GM18526 (cell line): ENCODE data around the gene RRAS.

Experiments used
- POLR2A ChIP-seq: IDR thresholded peaks from 3 replicates; pipeline ENCODE4 v1.6.1; 2011; ENCODE audit not compliant: insufficient read length; ENCODE audit errors: extremely low read depth

The RRAS gene

GRCh38 chr19:49665036-49665350 is 25.1 kb upstream of the RRAS start:
- no peak for TF ChIP-seq POLR2A

DNA sequence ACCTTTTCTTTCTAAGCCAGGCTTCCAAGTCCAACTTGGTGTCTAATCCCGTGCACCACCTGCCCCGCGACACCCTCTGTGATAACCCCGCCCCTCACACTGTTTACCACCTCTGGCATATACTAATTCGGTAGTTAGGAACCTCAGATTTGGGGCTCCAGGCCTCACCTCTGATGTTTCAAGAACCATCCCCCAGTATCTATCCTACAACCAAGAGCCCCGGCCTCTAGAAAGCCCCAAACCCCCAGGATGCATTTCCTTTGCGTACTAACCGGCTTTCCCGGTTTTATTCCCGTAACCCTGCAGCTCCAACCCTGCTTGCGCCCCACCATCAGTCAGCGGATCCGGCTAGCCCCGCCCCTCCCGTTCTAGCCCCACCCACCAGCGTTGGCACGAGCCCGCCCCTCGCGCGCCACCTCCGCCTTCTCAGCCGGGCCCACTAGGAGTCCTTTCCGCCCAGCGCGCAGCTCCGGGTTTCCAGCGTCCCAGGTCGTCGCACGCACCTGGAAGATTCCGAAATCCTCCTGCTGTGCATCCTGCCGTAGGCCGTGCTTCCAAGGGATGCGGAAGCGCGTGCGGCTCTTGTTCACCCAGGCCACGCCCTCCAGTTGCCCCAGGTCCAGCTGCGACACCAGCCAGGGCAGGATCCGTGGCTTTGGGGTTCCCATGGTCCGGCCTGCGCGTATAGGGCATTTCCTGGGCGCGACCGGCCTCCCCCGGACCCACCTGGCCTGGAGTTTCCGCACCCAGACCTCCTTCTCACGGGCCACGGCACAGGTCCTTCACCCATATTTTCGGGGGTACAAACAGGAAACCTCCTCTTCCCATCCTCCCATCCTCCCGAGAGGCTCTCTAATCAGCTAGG is 24.5 kb upstream of the RRAS start:
- TF ChIP-seq POLR2A = peak; percentile 63

- no peak for TF ChIP-seq POLR2A
These were observed 23.3 kb upstream of the RRAS start for GRCh38 chr19:49663224-49663623.

GRCh38 chr19:49662011-49662410 is 22.1 kb upstream of the RRAS start:
- TF ChIP-seq POLR2A = no peak

DNA sequence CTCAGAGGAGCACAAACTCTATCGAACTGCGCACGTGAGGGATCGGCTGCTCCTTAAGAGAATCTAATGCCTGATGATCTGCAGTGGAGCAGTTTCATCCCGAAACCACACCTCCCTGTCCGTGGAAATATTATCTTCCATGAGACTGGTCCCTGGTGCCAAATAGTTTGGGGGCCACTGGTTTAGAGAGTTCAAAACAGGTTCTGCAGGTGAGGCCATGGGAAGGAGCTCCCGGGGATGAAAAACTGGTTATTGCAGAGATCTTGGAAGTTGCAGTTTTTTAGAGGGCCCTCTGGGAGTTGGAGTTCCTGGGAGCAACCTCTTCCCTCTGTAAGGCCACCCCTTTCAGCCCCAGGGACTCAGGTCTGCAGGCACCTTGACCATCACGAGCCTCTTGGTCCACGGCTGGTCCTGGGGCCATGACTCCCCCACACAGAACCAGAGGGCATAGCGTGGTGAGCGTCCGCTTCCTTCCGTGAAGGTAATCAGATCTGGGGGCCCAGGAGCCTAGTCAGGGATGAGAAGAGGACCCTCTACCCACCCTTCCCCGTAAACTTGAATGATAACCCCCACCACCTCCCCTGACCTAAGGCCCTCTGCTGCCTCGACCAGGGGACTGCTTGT is 20.5 kb upstream of the RRAS start:
- TF ChIP-seq POLR2A = no peak

DNA sequence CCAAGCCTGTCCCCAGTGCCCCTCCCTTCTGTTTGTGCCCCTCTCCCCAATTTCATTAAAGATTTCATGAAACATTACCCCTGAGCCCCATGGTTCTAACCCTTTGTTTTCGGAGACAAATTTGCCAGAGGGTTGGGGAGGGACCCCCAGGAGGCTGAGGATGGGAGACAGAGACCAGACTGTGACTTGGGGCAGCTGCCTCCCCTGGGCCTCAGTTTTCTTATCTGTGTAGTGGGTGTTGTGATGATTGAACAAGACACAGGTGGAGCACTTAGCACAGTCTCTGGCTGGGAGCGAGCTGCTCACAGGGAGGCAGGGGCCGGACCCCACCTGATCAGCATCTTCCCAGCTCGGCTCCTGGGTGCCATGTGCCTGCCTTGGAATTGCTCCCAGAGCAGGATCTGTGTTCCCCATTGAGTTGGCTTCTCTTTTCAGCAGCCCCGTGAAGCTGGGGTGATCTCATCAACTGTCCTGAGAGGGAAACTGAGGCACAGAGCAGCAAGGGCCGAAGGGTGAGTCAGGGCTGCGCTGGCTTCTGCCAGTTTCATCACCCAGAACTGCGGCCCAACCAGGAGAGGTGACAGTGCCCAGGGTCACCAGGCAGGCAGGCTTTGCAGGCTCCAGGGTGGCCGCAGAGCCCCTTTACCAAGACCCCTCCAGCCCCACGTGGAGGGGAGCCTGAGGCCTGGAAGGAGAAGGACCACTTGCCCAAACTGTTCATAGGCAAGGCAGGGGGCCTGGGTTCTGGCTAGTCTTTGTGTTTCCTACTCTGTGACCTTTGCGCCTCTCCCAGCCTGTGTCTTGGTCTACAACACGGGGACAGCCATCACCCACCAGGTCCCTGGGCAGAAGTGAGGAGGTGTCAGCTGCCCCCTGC is 18.9 kb upstream of the RRAS start:
- TF ChIP-seq POLR2A = no peak

DNA sequence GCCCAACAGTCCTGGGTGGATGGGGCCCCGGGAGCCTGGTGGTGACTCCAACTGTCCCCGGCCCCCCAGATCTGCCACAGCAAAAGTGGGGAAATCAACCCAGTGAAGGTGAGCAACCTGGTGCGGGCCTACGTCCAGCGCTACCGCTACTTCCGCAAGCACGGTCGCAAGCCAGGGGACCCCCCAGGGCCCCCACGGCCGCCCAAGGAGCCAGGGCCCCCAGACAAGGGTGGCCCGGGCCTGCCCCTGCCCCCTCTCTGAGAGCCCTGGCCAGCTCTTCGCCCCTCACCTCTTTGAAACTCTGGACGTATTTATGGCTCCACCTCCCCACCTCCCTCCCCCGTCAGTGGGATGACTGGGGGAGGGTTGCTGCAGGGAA is 18.2 kb upstream of the RRAS start:
- TF ChIP-seq POLR2A = no peak

DNA sequence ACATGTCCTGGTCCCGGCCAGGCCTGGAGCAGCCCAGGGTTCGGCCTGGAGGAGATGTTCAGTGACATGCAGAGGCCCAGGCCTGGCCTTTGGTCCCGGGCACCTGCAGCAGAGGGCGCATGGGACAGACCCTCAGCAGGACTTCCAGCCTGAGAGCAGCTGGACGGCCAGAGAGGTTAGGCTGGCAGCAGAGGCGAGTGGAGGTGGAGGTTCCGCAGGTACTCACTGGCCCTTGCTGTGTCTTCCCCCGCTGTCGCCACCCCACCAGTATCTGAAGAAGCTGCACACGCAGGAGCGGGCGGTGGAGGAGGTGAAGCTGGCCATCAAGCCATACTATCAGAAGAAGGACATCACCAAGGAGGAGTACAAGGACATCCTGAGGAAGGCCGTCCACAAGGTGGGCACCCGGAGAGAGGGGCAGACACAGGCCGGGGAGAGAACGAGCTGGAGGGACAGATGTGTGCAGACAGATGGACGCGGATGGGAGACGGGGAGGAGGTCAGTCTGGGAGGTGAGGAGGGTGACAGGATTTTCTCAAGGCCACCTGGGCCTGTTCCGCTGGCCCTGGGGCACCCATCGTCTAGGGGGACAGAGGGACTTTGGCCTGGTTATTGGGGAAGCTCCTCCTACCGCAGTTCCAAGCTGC is 17.7 kb upstream of the RRAS start:
- TF ChIP-seq POLR2A = no peak

GRCh38 chr19:49656456-49657109 is 16.6 kb upstream of the RRAS start:
- TF ChIP-seq POLR2A = no peak

DNA sequence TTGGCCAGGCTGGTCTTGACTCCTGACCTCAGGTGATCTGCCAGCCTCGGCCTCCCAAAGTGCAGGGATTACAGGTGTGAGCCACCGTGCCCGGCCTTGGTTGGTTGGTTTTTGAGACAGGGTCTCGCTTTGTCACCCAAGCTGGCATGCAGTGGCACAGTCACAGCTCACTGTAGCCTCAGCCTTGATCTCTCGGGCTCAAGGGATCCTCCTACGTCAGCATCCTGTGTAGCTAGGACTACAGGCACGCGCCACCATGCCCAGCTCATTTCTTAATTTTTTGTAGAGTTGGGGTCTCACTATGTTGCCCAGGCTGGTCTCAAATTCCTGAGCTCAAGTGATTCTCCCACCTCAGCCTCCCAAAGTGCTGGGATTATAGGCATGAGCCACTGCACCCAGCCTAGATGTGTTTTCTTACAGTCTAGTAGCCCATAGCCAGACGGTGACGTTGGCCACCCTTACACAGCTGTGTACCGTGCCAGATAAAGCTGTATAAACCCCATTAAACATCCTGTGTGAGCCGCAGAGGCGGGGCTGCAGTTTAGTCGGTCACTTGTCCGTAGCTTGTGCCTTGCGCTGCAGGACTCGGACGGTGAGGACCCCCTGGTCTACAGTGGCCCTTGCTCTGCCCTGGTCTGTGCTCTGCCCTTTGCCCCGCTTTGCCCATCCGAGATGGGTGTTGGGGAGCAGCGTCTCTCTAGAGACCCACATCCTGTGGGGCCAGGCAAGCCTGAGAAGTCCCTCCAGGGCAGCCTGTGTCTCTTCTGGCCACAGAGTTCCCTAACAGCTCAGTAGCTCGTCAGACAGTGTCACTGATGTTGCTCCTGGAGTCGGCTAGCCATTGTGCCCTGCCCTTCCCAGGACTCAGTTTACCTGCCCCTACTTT is 15.9 kb upstream of the RRAS start:
- no peak for TF ChIP-seq POLR2A

DNA sequence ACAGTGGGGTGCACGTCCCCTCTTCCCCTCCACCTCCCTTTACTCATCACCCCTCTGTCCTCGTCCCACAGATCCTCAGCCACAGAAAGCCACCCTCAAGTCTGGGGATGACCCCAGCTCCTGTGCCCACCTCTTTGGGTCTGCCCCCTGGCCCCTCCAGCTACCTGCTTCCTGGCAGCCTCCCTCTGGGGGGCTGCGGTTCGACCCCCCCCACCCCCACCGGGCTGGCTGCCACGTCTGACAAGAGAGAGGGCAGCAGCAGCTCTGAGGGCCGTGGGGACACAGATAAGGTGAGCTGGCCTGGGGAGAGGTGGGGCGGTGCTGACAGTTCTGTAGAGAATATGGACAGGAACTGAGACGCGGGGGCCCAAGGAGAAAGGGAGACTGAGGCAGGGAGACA is 14.6 kb upstream of the RRAS start:
- TF ChIP-seq POLR2A = no peak

- TF ChIP-seq POLR2A = no peak
These were observed 13.5 kb upstream of the RRAS start for GRCh38 chr19:49653466-49653806.

GRCh38 chr19:49652551-49653465 is 12.9 kb upstream of the RRAS start:
- TF ChIP-seq POLR2A = no peak

DNA sequence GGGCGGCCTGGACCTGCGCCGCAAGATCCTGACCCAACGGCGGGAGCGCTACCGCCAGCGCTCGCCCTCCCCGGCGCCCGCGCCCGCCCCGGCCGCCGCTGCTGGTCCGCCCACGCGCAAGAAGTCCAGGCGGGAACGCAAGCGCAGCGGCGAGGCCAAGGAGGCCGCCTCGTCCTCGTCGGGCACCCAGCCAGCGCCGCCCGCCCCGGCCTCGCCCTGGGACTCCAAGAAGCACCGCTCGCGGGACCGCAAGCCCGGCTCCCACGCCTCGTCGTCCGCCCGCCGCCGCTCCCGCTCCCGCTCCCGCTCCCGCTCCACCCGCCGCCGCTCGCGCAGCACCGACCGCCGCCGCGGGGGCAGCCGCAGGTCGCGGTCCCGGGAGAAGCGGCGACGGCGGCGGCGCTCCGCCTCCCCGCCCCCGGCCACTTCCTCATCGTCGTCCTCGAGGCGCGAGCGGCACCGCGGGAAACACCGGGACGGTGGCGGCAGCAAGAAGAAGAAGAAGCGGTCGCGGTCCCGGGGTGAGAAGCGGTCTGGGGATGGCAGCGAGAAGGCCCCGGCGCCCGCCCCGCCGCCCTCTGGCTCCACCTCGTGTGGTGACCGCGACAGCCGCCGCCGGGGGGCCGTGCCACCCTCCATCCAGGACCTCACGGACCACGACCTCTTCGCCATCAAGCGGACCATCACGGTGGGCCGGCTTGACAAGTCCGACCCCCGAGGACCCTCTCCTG is 12.0 kb upstream of the RRAS start:
- TF ChIP-seq POLR2A = no peak
